C4-2B (cell line): ENCODE measurements around the gene TTC31.

Source experiments
- CTCF ChIP-seq: fragments of 450-650 bp; conservative IDR thresholded peaks from 2 replicates; pipeline ENCODE4 v1.5.1; 2017; ENCODE audit warnings: mild to moderate bottlenecking
- ZFX ChIP-seq: fragments of 450-650 bp; IDR thresholded peaks from 2 replicates; pipeline ENCODE4 v1.6.1; 2017

- TF ChIP-seq CTCF: no peak
- TF ChIP-seq ZFX: no peak
These were observed 44.9 kb downstream of the TTC31 start for GRCh38 chr2:74527741-74528140.
